Ishikawa (cell line): ENCODE measurements around the gene SCRT2.

ENCODE experiments used
- CREB1 ChIP-seq: IDR thresholded peaks from 2 replicates; pipeline ENCODE4 v1.6.1; 2012; ENCODE audit warnings: low read depth
- EGR1 ChIP-seq: IDR thresholded peaks from 2 replicates; pipeline ENCODE4 v1.6.1; 2012
- EP300 ChIP-seq: IDR thresholded peaks from 2 replicates; pipeline ENCODE4 v1.6.1; 2012; ENCODE audit warnings: borderline replicate concordance
- FOXM1 ChIP-seq: IDR thresholded peaks from 2 replicates; pipeline ENCODE4 v1.6.1; 2012; ENCODE audit warnings: low read depth, borderline replicate concordance
- NFIC ChIP-seq: IDR thresholded peaks from 2 replicates; pipeline ENCODE4 v1.6.1; 2012
- RAD21 ChIP-seq: IDR thresholded peaks from 2 replicates; pipeline ENCODE4 v1.6.1; 2012; ENCODE audit warnings: low read depth
- TAF1 ChIP-seq: IDR thresholded peaks from 2 replicates; pipeline ENCODE4 v1.6.1; 2012; ENCODE audit warnings: low read depth, mild to moderate bottlenecking
- TEAD4 ChIP-seq: IDR thresholded peaks from 2 replicates; pipeline ENCODE4 v1.6.1; 2012
- YY1 ChIP-seq: IDR thresholded peaks from 2 replicates; pipeline ENCODE4 v1.6.1; 2012; ENCODE audit warnings: low read depth
- ZBTB7A ChIP-seq: IDR thresholded peaks from 2 replicates; pipeline ENCODE4 v1.6.1; 2012; ENCODE audit warnings: low read depth
- TF ChIP-seq, protein P1 (sequence below): IDR thresholded peaks from 2 replicates; pipeline ENCODE4 v1.6.1; 2012
- TF ChIP-seq, protein P2 (sequence below): IDR thresholded peaks from 2 replicates; pipeline ENCODE4 v1.6.1; 2012; ENCODE audit warnings: low read depth, mild to moderate bottlenecking
- TF ChIP-seq, protein P3 (sequence below): IDR thresholded peaks from 2 replicates; pipeline ENCODE4 v1.6.1; 2012

DNA sequence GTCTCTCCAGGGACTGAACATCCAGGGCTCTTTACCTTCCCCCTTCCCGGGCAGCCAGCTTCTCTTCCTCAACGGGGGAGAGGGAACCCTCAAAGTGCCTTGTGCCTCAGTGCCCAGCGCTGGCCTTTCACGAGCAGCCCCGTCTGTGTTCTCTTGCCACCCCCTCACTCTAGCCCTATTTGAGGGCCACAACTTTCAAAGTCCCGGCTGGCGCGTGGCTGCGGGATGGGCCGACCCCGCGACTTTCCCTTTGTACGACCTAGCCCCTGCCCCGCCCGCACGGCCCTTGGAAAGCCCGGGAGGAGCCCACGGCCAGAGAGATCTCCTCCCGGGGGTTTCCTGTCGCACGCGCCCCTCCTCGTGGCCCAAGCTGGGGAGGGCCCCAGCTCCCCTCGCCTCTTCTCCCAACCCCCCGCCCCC lies 559 bp downstream of the SCRT2 start:
- TF ChIP-seq ZBTB7A = no peak
- TF ChIP-seq, protein P1, sequence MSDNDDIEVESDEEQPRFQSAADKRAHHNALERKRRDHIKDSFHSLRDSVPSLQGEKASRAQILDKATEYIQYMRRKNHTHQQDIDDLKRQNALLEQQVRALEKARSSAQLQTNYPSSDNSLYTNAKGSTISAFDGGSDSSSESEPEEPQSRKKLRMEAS = no peak
- TF ChIP-seq, protein P2, sequence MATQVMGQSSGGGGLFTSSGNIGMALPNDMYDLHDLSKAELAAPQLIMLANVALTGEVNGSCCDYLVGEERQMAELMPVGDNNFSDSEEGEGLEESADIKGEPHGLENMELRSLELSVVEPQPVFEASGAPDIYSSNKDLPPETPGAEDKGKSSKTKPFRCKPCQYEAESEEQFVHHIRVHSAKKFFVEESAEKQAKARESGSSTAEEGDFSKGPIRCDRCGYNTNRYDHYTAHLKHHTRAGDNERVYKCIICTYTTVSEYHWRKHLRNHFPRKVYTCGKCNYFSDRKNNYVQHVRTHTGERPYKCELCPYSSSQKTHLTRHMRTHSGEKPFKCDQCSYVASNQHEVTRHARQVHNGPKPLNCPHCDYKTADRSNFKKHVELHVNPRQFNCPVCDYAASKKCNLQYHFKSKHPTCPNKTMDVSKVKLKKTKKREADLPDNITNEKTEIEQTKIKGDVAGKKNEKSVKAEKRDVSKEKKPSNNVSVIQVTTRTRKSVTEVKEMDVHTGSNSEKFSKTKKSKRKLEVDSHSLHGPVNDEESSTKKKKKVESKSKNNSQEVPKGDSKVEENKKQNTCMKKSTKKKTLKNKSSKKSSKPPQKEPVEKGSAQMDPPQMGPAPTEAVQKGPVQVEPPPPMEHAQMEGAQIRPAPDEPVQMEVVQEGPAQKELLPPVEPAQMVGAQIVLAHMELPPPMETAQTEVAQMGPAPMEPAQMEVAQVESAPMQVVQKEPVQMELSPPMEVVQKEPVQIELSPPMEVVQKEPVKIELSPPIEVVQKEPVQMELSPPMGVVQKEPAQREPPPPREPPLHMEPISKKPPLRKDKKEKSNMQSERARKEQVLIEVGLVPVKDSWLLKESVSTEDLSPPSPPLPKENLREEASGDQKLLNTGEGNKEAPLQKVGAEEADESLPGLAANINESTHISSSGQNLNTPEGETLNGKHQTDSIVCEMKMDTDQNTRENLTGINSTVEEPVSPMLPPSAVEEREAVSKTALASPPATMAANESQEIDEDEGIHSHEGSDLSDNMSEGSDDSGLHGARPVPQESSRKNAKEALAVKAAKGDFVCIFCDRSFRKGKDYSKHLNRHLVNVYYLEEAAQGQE = no peak
- no peak for TF ChIP-seq TAF1
- TF ChIP-seq CREB1 = no peak
- TF ChIP-seq RAD21 = no peak
- no peak for TF ChIP-seq FOXM1
- no peak for TF ChIP-seq YY1
- no peak for TF ChIP-seq TEAD4
- TF ChIP-seq EP300 = no peak
- TF ChIP-seq, protein P3, sequence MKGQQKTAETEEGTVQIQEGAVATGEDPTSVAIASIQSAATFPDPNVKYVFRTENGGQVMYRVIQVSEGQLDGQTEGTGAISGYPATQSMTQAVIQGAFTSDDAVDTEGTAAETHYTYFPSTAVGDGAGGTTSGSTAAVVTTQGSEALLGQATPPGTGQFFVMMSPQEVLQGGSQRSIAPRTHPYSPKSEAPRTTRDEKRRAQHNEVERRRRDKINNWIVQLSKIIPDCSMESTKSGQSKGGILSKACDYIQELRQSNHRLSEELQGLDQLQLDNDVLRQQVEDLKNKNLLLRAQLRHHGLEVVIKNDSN = no peak
- TF ChIP-seq NFIC = no peak
- TF ChIP-seq EGR1 = no peak
